Esophagus mucosa (tissue), 1 donor: ENCODE measurements around the gene CISTR. TPM values are rescaled to one million over a fixed set of nuclear protein-coding genes. Genes with fewer than 3 reads are reported as not detected.

Experiments
- ATAC-seq: fragments of 200-7000 bp; cut with Tn5 transposase; one replicate; pipeline ENCODE4 v1.9.1; 2020
- total RNA-seq: library from RNA; stranded (reverse); gene quantifications from one replicate; pipeline ENCODE4 v1.2.4, GENCODE V29; 2023
- donor health status: DM: yes; HTN: yes; CAD: no.

The CISTR gene
- total RNA-seq, 1 donor from 2014 or later = not detected

DNA sequence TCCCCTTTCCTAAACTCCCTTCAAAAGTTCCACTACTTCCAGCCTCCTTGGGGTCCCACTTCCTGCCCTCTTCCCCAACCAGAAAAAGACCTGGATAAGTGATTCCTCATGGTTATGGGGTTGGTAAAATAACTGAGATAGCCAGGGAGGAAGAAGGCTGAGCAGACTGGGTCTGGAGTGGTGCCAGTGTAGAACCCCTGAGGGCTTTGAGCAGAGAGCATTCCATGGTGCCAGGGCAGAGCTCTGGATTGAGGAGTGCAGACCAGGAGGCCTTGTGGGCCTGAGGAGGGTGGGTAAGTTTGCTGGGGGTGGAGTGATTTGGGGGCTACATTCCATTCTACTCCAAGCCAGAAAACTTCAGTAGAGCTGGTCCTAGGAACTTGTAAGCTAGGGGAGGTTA is 9.5 kb upstream of the CISTR start:
- no peak for ATAC-seq

DNA sequence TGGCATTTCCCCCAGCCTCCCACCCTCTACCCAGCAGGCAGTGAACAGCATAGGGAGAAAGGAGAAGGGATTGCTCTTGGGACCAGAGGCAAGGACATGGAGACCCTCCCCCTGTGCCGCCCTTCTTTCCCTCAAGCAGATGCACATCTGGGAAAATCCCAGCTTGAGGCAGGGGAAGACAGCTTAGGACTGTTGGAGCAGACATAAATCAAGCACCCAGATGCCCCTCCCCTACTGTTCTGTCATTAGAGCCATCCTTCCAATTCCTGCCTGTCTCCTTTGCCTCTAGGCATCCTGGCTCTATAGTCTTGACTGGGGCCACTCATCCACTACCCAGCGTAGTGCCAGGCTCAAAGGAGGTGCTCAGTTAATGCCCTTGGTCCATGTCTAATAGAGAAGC is 7.5 kb upstream of the CISTR start:
- no peak for ATAC-seq

DNA sequence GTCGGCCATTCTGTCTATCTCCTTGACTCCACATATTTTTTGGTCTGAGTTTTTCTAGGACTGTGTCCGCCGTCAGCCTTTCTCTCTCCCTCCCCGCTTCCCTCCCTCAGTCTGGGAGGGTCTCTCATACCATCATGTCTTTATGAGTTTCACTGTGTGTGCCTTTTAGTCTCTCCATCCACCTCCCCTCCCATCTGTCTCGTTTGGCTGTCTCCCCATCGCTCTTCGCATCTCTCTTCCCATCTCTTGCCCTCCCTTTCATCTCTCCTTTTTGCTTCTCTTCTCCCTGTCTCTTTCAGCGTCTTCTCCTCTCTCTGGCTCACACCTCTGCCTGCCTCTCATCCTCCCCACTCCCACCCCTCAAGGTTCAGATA is 6.9 kb upstream of the CISTR start:
- ATAC-seq = no peak

DNA sequence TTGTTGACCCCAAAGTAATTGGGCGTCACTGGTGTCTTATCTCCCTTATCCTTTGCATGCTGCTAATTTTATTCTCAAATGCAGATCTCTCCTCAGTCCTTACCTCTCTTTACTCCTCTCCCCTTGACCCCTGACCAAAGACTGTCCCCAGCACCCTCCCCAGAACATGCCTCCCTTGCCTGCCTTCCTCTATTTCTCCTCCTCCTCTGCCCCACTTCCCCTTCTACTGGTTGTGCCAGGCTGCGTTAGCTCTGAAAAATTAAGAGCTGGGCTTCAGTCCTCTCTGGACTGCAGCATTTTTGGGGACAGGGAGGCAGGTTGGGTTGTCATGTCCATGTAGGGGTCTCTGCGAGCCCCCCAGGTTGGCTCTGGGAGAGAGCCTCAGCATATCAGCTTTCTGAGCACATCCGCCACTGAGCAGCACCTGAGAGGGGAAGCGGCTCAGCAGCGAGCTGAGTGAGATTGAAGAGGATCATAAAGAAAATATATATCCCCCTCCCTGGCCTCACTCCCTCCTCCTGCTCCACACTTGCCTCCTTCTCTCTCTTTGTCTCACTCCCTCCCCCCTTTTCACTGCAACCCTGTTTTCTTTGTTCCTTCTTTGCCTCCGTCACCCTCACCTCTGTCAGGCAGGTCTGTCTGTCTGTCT is 6.4 kb upstream of the CISTR start:
- ATAC-seq = no peak

DNA sequence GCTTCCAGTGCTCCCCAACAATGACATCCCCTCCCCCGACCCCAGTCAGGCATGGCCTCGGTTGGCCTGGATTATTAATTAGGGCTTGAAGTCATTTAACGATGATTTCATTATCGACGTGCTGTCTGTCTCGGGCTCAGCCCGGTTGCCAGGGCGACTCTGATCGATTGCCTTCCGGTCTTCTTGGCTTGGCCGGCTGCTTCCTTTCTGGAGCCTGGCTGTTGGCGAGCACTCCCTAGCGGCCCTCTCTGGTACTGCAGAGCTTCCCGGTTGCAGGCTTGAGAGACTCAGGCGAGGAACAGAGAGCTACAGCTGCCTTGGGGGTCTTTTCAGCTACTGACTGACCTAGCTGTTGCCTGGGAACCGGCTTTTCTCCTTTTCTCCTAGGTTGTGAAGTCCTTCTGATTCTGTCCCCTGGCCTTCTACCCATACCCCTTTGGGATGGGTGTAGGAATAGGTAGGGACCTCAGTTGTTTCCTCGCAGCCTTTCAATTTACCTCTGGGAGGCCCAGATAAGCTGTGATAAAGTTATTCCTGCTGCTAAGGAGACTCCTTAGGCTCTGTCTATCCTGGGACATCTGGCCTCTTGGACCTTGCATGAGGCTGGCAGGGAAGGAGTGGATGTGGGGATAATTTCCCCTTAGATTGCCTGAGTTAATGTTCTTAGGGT is 5.5 kb upstream of the CISTR start:
- peak; percentile 76 for ATAC-seq

DNA sequence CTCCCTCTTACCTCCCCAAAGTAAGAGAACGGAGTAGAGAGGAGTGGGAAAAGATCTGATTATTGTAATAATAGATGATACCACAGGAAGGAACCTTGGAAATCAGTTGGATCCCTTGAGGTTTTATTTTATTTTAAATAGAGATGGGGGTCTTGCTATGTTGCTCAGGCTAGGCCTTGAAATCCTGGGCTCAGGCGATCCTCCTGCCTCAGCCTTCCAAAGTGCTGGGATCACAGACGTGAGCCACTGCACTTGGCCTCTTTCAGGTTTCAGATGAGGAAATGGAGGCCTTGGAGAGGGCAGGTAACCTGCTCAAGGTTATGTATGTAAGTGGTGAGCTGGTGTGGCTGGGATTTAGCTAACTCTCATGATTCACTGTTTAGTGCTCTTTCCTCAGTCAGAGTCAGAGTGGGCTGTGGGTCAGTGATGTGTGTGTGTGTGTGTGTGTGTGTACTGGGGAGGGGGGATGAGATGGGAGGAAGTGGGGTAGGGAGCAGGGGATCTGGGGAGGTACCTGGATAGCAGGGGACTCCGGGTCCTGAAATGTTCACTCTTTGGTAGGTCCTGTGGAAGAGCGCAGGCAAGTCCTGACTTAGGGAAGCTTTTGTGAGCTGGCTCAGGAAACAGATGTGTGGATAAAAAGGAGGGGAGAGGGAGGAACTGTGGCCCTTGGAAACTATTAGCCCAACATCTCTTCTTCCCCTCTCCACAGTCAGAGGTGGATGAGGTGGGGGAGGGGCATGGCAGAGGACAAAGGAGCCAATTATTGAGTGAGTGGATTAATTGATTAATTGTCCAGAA is 4.7 kb upstream of the CISTR start:
- ATAC-seq = no peak

DNA sequence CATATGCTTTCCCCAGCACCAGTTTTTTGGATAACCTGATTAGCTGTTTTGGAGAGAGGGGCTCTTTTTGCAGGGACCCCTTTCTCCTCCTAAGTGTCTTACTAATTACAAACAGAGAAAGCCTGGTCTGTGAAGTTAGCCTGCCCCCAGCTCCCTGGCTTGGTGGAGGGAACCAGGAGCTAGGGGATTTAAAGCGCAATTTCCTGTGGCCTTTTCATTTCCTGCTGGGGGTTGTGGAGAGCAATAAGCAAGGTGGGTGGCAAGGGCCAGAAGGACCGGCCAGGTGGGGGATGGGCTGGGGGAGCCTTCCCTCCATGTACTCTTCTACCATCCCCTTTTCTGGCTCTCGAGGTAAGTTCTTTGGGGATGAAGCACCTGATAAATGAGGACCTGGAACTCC is 4.1 kb upstream of the CISTR start:
- no peak for ATAC-seq

DNA sequence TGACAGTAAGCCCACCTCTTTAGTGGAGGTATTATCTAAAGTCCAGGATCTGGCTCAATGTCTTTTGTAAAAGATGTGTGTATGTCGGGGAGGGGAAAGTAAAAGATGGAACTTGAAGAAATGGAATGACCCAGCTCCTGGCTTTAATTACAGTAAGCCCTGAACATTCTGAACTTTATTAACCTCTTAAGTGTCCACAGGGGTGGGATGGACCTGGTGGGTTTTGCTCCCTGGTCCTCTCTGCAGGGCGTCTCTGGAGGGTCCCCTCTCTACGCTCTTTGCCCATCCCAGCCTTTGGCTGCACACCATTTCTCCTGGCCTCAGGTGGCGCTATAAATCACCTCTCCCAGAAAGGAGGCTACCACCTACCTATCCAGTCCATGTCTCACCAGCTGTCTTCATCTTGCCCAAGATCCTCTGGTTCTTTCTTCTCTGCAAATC is 3.7 kb upstream of the CISTR start:
- ATAC-seq = no peak

DNA sequence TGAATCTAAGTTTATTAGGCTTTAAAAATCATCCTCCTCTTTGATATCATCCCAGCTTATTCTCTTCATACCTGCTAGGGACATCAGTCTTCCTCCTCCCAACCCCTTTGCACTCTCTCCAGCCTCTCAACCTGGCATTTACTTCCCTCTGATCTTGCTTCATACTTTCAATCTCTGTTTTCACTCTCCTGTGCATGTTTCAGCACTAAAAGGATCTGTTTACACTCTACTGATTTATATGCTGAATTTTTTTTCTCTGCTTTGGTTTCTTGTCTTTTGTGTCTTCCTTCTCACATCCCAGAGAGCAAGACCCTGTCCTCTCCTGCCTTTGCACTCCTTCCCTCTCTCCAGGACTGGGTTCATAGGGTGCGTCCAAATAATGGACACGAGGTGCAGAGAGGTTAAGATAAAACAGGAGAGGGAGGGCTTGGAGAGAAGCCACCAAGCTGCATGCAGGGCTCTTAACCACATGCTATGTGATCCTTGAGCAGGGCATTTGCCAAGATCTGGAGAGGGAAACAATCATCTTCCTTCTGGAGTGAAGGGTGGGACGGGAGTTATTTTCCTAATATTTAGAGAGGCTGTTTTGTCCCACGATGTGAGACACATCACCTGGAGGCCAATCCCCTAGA is 3.0 kb upstream of the CISTR start:
- no peak for ATAC-seq

DNA sequence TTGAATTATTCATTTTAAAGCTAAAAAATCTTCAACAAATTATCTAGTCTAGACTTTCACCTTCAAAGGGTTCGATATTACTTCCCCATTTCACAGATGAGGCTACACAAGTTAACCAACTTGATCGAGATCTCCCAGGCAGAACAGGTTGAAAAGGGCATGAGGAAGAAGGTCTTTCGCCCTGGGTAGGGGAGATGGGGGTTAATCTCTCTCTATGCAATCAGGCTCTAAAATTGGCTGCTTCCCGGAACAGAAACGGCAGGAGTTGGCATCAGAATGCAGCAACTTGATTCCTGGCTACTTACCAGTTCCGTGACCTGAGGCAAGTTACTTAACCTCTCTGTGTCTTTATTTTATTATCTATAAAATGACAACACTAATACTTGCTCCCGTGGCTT is 2.4 kb upstream of the CISTR start:
- ATAC-seq = no peak

DNA sequence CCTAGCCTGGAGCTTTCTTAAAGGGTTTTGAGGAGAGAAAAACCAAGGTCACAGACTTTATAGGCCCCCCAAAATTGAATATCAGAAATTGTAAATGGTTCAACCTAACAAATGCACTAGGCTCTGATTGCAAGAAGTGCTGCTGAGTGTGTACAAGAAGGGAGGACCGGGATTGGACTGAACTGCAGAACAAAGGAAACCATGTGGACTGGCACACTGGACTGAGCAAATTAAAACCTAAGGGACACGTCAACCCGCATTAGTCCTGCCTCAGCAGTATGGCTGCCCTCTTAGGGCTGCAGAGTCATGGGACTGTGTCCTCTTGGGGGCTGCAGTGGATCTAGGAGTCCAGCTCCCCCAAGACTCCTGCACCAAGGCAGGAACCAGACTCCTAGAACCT is 842 bp upstream of the CISTR start:
- no peak for ATAC-seq

DNA sequence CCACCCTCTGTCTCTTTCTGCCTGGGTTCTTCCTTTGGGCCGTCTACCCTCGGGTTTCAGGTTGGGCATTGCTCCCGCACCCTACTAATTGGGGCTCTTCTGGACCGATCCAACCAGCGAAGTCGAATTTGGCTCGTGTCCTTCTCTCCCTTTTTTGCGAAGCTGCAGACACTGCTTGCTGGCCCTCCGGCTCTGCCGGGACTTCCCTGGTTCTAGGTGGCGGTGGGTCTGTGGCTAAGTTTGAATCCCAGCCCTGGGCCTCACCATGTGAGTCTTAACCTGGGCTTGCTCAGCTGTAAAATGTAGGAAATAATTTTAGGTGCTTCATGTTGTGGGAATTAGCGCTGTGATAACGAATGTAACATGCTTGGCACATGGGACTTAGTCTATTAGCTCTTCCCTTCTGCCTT is 418 bp upstream of the CISTR start:
- ATAC-seq = no peak

DNA sequence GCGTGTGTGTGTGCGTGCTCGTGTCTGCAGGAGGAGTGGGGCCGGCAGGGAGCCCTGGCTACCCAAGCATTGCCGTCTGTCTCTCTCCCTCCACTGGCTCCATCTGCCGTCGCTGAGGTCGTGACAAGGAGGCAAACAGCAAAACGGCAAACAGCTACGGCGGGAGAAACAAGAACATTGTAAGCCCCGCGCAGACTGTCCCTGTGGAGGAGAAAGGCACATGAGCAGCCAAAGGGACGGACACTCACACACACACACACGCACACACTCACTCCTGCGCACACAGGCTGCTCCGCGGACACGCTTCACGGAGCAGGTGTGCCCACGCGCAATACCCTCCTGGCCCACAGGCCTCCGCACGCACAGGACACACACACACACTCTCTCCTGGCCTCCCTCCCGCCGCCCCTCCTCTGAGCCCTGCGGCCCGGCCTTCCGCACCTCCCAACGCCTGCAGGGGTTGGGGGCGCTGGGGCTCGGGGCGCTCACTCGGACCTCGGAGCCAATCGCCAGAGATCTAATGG is 905 bp downstream of the CISTR start:
- ATAC-seq = peak; percentile 32

DNA sequence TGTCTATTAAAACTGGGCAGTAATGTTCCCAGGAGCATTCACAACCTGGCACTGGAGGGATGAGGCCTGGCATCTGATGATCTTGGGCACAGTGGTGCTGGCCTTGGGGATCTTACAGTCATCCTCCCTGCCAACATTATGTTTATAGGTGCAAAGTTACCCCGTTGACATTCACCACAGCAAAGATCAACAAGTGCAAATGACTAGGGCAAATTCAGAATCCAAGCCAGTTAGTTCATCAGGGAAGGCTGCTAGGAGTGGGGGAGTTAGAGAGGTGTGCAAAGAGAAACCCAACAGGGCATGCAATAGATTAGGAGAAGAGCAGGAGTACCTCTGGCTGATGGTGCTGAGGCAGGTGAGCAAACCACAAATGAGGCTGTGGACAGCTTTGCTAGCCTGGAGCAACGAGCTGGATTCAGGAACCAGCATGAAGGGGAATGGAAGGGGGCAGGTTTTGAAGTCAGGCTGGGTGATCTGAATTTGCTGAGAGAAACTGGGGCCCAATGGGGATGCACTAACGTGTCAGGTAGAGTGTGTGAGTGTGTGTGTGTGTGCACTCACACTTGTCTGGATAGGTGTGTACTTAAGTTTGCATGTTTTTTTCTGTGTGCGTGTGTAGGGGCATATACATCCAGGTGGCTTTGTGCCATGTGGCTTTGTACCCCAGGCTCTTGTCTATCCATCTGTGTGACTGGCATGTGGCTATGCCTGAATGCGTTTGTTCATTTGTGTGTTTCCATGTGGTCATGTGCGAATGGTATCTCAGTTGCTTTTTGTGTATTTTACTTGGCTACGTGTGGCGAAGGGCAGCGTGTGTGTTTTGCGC is 1.6 kb downstream of the CISTR start:
- no peak for ATAC-seq

DNA sequence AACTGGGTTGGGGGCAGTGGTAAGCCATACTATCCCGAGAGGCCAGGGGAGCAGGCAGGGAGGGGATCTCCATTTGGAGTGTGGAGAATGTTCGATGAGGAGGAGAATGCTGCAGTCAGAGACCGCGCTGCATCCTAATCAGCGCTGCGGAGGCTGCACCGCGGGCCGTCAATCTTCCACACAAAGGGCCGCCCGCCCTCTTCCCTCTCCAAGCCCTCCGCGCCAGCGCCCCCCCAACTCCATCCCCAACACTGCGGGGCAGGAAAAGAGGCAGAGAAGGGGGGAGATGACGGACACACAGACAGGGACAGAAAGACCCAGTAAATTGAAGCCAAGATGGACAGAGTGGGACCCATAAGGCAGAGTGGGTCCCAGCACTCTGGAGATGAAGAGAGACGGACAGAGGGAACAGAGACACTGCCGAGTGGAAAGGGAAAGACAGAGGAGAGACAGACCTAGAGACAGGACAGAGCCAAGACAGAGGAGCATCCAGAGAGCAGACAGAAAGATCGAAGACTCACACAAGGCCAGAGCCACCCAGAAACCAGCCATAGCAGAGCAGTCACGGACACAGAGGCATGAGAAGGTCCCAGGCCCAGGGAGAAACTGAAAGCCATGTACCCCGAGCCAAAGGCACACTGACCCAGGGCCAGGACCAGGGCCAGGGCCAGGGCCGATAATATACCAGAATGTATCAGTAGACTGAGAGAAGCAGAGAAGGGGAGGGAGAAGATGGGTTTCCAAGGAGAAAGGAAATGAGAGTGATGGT is 3.5 kb downstream of the CISTR start:
- no peak for ATAC-seq

DNA sequence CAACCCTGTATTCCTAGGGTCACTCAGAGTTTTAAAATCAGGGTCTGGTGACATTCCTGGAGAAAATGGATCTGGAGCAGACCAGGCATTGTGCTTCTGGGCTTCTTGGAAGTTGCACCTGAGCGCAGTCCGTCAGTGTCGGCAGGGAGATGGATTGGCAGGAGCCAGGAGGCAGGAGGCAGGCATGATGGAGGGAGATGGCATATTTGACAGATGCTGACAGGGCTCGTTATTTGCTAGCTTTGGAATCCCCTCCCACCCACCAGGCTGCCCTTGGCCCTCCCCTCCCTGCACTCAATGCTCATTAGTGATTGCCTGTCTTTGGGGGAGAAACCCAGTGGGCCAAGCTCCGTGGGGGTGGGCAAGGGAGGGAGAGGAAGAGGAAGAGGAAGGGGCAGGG is 4.7 kb downstream of the CISTR start:
- ATAC-seq = no peak

DNA sequence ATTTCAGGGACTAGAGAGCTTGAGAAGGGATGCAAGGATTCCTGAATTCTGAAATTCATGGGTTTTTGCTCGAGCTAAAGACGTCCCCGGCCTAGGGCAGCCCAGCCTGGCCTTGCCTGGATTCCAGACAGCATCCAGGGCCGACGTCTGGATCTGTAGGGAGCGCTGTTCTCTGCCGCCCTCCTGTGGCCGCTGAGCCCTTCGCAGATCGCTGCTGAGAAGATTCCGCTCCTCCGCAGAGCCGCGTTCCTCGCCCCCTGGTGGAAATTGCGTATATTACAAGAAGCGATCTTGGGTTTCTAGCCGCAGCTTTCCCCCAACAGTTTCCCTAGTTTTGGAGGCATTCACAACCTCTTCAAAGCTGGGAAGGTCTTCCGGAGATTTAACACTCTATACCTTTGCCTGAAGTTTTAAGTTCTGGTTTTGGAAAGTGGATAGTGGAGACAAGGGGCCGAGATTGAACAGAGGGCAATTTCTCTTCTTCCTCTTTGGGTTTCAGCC is 5.1 kb downstream of the CISTR start:
- ATAC-seq = peak; percentile 88

DNA sequence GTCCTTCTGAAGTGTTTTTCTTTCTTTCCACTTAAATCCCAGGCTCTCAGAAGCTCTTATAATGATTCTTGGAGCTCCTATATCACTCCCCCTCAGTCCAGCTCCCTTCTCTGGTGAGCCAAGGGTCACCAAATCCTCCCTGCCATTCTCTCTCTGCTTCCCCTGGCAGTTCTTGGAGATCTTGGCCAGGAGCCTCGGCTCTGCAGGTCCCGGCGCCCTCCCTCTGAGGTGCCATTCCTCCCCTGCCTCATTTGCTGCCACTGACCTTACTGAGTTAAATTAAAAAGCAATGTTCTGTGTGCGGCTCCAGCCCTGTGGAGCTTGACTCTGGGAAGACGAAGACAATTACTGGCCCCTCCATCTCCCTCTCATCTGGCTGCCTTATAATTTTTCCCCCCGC is 7.0 kb downstream of the CISTR start:
- ATAC-seq = no peak

DNA sequence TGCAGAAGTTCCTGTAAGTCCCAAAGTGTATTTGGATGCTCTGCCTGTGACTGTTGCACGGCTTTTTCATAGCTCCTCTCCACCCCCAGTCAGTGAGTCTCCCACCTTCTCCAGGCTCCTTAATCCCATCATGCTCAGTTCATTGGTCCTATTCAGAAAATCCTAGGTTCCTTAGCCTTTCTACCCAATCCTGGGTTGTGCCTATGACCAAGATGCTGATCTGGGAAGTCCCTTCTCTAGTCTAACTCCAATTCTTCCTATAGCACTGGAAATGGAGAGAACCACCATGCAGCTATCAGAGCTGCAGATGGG is 7.7 kb downstream of the CISTR start:
- no peak for ATAC-seq

DNA sequence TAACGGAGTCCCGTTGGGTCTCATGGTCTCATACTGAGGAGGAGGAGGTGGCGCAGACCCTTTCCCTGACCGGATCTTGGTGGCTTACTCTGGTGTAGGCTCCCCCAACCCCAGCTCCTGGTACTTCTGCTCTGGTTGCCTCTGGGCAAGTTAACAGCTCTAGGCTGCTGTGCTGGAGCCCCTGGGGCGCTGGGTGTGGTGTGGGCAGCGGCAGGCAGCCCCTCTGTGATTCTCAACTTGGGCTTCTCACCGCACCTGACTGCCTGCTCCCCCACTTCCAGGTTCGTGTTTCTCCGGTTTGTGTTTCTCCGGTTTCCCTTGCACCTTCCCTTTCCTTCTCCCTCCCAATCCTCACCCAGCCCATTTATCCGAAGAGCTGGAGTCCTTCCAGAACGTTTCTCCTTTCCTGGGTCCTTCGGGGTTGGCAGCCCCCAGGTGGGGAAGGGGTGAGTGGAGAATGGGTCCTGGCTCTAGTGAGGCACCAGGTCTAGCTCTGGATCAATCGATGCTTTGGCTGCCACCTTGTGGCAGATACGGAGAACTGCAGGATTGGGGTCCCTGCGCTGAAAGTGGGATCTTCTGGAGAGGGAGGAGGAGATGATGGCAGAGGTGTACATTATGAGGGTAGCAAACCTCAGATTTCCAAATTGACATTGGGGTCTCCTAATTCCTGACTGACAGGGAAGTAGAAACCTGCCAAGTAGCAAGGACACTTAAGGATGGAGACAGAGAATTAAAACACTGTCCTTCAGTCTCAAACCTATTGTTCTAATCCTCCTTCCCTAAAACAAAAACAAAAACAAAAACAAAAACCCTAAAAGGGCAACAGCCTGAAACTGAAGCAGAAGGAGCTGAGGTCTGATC is 8.3 kb downstream of the CISTR start:
- ATAC-seq = peak; percentile 51

DNA sequence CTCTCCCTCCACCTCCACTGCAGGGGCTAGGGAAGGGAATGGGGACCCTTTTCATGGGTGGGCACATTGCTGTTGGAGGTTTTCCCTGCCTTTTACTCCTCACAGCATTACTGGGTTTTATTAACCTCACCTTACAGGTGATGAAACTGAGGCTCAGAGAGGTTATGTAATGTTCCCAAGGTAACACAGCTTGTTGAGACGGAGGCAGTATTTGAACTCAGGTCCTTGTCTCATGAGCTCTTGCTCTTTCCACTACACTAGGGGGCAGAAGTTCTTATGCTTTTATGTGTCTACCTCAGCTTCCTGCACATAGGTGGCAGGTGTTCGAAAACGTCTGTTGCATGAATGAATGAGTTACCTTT is 11.7 kb downstream of the CISTR start:
- no peak for ATAC-seq
